ENCODE measurements around the gene TRAF3IP1.

DNA sequence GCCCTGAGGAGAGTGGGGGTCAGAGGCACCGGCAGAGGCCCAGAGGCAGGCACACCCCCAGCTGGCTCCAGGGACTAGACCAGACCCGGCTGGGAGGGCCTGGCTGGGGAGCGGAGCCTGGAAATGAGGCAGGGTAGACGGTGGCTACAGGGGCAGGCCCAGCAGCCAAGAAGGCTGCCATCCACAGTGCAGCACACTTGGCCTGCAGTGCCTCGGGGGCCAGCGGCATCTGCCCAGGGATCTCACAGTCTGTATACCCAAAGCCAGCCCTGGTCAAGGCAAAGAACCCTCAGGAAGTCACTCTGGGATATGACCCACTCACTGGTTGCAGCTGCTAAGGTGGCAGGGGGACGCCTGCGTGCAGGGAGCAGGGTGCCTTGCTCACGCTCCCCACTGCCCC is 49.7 kb upstream of the TRAF3IP1 start:
- TF ChIP-seq, protein P1, sequence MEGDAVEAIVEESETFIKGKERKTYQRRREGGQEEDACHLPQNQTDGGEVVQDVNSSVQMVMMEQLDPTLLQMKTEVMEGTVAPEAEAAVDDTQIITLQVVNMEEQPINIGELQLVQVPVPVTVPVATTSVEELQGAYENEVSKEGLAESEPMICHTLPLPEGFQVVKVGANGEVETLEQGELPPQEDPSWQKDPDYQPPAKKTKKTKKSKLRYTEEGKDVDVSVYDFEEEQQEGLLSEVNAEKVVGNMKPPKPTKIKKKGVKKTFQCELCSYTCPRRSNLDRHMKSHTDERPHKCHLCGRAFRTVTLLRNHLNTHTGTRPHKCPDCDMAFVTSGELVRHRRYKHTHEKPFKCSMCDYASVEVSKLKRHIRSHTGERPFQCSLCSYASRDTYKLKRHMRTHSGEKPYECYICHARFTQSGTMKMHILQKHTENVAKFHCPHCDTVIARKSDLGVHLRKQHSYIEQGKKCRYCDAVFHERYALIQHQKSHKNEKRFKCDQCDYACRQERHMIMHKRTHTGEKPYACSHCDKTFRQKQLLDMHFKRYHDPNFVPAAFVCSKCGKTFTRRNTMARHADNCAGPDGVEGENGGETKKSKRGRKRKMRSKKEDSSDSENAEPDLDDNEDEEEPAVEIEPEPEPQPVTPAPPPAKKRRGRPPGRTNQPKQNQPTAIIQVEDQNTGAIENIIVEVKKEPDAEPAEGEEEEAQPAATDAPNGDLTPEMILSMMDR (IDR thresholded peaks at IDR 0.05) = no peak
- TF ChIP-seq EZH2 (IDR thresholded peaks at IDR 0.05) = no peak
